Activated CD8-positive, alpha-beta T cell treated with anti-CD3 and anti-CD28 coated beads for 36 hours (primary cell): Measurements from ENCODE around the gene RBSN. TPM values are rescaled to one million over a fixed set of nuclear protein-coding genes. Genes with fewer than 3 reads are reported as not detected.
A peak's percentile ranks its signal among the peaks of the same experiment; 100 is the strongest.

ENCODE experiments used
- ATAC-seq: fragments of 200-7000 bp; cut with Tn5 transposase; one replicate; pipeline ENCODE4 v1.10.0; 2021; ENCODE audit warnings: mild to moderate bottlenecking, moderate library complexity
- CTCF ChIA-PET: fragments of 350-600 bp; sonication (Branson Sonifier 250); formaldehyde crosslinking; loops from one replicate; lab custom pipeline; 2021; ENCODE audit warnings: antibody characterized with exemption; lab: Charles Lee
- POLR2A ChIA-PET: fragments of 350-600 bp; sonication (Branson Sonifier 250); formaldehyde crosslinking; loops from one replicate; lab custom pipeline; 2021; ENCODE audit warnings: antibody characterized with exemption; lab: Charles Lee
- DNase-seq: peaks from one replicate; pipeline ENCODE4 v3.0.0-alpha.2; 2020
- H3K27ac Mint-ChIP-seq: one replicate; pipeline ENCODE4 v1.8.0; 2021; ENCODE audit warnings: mild to moderate bottlenecking, mixed read lengths
- H3K27me3 Mint-ChIP-seq: one replicate; pipeline ENCODE4 v1.8.0; 2021; ENCODE audit warnings: mixed read lengths
- H3K36me3 Mint-ChIP-seq: one replicate; pipeline ENCODE4 v1.8.0; 2021; ENCODE audit warnings: low read depth, mixed read lengths
- H3K4me1 Mint-ChIP-seq: one replicate; pipeline ENCODE4 v1.8.0; 2021; ENCODE audit warnings: low read depth, mixed read lengths
- H3K4me3 Mint-ChIP-seq: one replicate; pipeline ENCODE4 v1.8.0; 2021; ENCODE audit warnings: mild to moderate bottlenecking, moderate library complexity, mixed read lengths
- H3K9me3 Mint-ChIP-seq: one replicate; pipeline ENCODE4 v1.8.0; 2021; ENCODE audit warnings: mixed read lengths
- intact Hi-C: fragments of 100-400 bp; cut with micrococcal nuclease; formaldehyde crosslinking; loops from one replicate; pipeline ENCODE4 v1.10.0; 2022
- total RNA-seq, 2 experiments: library from RNA; stranded (reverse); gene quantifications; one replicate each; pipeline ENCODE4 v1.2.3, GENCODE V29; 2021
- TF ChIP-seq, protein P1 (sequence below): fragments of 200-600 bp; IDR thresholded peaks from one replicate; pipeline ENCODE4 v1.8.0; 2022; ENCODE audit warnings: antibody characterized with exemption, mild to moderate bottlenecking

RBSN gene
- total RNA-seq, 2 experiments from 2014 or later = 11.3 to 11.8 TPM

DNA sequence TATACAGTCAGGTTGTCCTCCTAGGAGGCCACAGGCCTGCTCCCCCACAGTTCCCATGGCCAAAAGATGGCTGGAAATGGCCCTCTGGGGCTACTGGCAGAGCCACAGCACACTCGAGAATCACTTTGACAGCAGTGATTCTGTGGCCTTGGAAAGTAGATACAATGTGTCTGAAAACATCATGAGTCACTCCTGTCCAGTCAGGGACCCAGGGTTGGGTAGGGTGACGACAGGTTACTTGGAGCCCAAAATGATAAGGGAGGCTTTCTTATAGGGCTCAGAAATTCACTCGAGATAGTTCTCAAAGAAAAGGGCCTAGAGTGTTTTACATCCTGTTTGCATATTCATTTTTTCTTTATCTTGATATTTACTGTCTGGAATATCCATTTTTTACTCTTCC lies 58.1 kb downstream of the RBSN start:
- H3K4me3 Mint-ChIP-seq = no peak overlapping the region
- peaks cover 54% of the 10 kb centered on the region for H3K36me3 Mint-ChIP-seq
- ChIA-PET CTCF (no interaction called here), POLR2A (interaction anchor here (0.6 kb wide), 1 partner anchor 789 kb away, joined by 3 read pairs; no protein-coding TSS in a partner anchor)
- TF ChIP-seq, protein P1, sequence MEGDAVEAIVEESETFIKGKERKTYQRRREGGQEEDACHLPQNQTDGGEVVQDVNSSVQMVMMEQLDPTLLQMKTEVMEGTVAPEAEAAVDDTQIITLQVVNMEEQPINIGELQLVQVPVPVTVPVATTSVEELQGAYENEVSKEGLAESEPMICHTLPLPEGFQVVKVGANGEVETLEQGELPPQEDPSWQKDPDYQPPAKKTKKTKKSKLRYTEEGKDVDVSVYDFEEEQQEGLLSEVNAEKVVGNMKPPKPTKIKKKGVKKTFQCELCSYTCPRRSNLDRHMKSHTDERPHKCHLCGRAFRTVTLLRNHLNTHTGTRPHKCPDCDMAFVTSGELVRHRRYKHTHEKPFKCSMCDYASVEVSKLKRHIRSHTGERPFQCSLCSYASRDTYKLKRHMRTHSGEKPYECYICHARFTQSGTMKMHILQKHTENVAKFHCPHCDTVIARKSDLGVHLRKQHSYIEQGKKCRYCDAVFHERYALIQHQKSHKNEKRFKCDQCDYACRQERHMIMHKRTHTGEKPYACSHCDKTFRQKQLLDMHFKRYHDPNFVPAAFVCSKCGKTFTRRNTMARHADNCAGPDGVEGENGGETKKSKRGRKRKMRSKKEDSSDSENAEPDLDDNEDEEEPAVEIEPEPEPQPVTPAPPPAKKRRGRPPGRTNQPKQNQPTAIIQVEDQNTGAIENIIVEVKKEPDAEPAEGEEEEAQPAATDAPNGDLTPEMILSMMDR = no peak
- ATAC-seq (peak; percentile 17), DNase-seq (no peak)
- no peaks in the 10 kb centered on the region for H3K9me3 Mint-ChIP-seq
- H3K27me3 Mint-ChIP-seq = no peaks in the 10 kb centered on the region
- peaks cover 17% of the 10 kb centered on the region for H3K4me1 Mint-ChIP-seq
- intact Hi-C loops = no loop called here
- H3K27ac Mint-ChIP-seq = peak overlapping the region; percentile 23

DNA sequence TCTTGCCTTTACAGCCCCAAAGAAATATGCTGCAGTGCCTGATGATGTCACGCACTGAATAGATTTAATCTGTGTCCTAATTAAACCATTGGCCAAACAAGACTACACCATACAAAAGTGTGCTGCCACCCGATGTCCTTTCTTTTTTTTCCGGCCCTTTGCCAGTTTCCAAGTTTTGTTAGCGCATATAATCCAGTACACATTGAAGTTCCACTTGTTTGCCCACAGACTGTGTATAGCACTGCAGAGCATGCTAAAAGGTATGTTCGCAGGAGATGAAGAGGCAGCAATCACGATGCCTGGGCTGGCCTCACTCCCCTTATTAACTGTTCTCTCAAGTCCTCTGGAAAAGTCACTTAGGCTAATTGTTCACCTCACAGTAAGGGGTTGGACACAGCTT lies 60.6 kb downstream of the RBSN start:
- TF ChIP-seq, protein P1 = no peak
- ATAC-seq = no peak

DNA sequence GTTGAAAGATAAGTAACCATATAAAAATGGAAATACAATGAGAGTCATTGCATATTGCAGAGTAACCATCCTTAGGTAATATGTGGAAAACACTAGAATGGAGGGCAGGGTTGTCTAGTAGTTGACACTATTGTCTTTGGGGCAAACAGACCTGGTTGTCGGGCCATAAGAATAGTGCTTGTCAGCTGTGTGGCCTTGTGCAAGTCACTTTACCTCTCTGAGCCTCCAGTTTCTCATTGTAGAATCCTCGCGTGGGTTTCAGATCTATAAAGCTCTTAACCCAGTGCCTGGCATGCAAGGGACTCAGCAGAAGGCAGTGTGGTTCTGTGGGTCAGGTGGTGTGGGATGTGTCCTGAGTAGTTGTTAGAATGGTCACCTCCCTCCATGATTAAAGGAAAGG lies 65.8 kb downstream of the RBSN start:
- DNase-seq = no peak
- intact Hi-C loops = no loop called here
- H3K36me3 Mint-ChIP-seq = peaks cover 27% of the 10 kb centered on the region
- H3K4me3 Mint-ChIP-seq = no peak overlapping the region
- no peaks in the 10 kb centered on the region for H3K27me3 Mint-ChIP-seq
- H3K27ac Mint-ChIP-seq = no peak overlapping the region
- CTCF ChIA-PET = interaction anchor here (1.7 kb wide), 1 partner anchor 107 kb away, joined by 6 read pairs; no protein-coding TSS in a partner anchor
- ATAC-seq = no peak
- POLR2A ChIA-PET = interaction anchor here (1.5 kb wide), 1 partner anchor 15 kb away, joined by 3 read pairs; no protein-coding TSS in a partner anchor
- H3K9me3 Mint-ChIP-seq = no peaks in the 10 kb centered on the region
- TF ChIP-seq, protein P1 = no peak
- no peaks in the 10 kb centered on the region for H3K4me1 Mint-ChIP-seq

More for the DNA sequence above, 60.6 kb downstream of the RBSN start:
- Mint-ChIP-seq H3K4me1 (no peaks in the 10 kb centered on the region), H3K27me3 (no peaks in the 10 kb centered on the region), H3K27ac (peak overlapping the region; percentile 16), H3K36me3 (peaks cover 38% of the 10 kb centered on the region), H3K9me3 (no peaks in the 10 kb centered on the region), H3K4me3 (no peak overlapping the region)
- no peak for DNase-seq
- intact Hi-C loops = no loop called here
- ChIA-PET POLR2A (interaction anchor here (1.6 kb wide), 1 partner anchor 9 kb away, joined by 9 read pairs; no protein-coding TSS in a partner anchor), CTCF (interaction anchor here (1.0 to 1.4 kb wide), 2 partner anchors 11 to 27 kb away, joined by 3 read pairs; no protein-coding TSS in a partner anchor)

DNA sequence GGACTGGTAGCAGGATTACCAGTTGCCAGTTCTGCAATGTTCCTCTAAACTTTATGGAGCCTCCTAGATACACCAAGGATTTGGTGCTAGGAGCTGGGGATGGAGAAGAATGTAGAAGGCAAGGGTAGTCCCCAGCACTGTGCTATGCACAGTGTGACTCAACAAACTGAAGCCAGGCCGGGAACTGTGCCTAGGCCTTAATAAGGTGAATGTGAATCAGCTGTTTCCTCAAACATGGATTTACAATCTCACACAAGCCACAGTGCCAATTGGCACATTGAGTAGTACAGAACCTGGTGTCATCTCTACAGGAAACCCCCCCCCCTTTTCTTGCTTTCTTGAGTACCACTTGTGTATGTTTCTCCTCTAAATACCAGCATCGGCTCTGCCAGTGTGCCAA lies 66.3 kb downstream of the RBSN start:
- ATAC-seq (no peak), DNase-seq (no peak)
- Mint-ChIP-seq H3K36me3 (peaks cover 24% of the 10 kb centered on the region), H3K27ac (no peak overlapping the region), H3K9me3 (no peaks in the 10 kb centered on the region), H3K4me1 (no peaks in the 10 kb centered on the region), H3K4me3 (no peak overlapping the region), H3K27me3 (no peaks in the 10 kb centered on the region)
- POLR2A ChIA-PET = interaction anchor here (1.5 kb wide), 1 partner anchor 15 kb away, joined by 3 read pairs; no protein-coding TSS in a partner anchor
- intact Hi-C loops = no loop called here
- CTCF ChIA-PET = interaction anchor here (1.7 kb wide), 1 partner anchor 107 kb away, joined by 6 read pairs; no protein-coding TSS in a partner anchor
- TF ChIP-seq, protein P1 = no peak

DNA sequence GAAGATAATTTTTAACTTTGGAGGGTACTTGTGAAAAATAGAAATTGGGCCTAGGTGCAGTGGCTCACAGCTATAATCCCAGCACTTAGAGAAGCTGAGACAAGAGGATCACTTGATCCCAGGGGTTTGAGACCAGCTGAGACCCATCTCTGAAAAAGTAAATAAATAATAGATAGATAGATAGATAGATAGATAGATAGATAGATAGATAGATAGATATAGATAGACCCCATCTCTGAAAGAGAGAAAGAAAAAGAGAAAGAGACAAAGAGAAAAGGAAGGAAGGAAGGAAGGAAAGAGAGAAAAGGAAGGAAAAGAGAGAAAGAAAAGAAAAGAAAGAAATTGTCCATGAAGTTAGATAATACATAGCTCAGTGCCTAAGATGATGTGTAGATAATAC lies 69.3 kb downstream of the RBSN start:
- ChIA-PET POLR2A (interaction anchor here (0.9 to 1.9 kb wide), 2 partner anchors 9 to 52 kb away, joined by 3 to 9 read pairs; no protein-coding TSS in a partner anchor), CTCF (interaction anchor here (1.2 to 1.8 kb wide), 2 partner anchors 18 to 79 kb away, joined by 3 to 6 read pairs; no protein-coding TSS in a partner anchor)
- H3K27me3 Mint-ChIP-seq = no peaks in the 10 kb centered on the region
- no peak overlapping the region for H3K27ac Mint-ChIP-seq
- H3K4me1 Mint-ChIP-seq = no peaks in the 10 kb centered on the region
- H3K4me3 Mint-ChIP-seq = no peak overlapping the region
- intact Hi-C loops = no loop called here
- H3K36me3 Mint-ChIP-seq = peaks cover 20% of the 10 kb centered on the region
- no peaks in the 10 kb centered on the region for H3K9me3 Mint-ChIP-seq
- DNase-seq (no peak), ATAC-seq (no peak)
- TF ChIP-seq, protein P1 = no peak
